ENCODE data around the gene RFESD. TPM values are rescaled to one million over a fixed set of nuclear protein-coding genes. Genes with fewer than 3 reads are reported as not detected.

RFESD gene
- total and polyA plus RNA-seq, 12 donors, result 2.4 to 5.3 (median 3.9) TPM

DNA sequence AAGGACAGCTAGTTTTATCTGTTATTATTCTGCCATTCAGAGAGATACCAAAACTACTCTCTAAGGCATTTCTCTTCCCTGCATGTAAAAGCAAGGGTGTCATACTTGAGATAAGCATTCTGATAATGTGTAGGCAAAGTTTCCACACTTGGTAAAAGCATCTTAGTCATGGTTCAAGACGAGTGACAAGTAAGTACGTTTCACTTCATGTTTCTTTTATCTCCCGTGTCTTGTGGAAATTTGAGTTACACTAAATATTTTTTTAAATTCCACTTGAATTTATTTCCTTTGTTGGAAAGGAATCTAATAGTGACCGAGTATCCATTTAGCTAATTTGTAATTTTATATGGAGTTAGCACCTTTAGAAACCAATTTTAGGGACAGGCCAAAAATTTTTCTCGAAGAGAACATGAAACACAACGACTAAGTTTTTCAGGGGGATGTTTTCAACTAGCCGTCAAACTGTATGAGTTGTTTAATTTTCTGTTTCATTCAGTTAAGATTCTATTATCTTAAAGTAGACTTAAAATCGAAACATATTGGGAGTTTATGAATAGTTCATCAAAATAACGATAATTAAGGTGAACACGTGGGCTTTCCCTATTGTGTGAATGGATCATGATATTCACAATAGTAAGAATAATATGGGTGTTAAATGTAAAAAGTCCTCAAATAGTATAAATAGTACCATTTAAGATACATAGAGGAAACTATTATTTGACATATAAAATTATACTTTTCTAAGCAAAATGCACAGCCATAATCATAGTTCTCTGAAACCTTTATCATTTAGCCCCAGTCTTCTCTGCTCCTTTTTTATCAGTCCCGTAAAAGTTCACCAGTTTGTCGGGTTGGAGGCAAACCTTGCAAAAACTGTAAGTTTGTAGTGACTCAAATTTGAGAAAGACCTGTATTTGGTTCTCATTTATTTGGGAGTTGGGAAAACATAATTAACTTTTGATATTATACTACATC, 1.6 kb downstream of the RFESD start:
- Histone ChIP-seq H3K9me3 (no peaks in the 10 kb centered on the region), H3K27ac (peak overlapping the region in 5 of 10 donors; percentile 90 to 94 (median 92)), H3K4me1 (peaks cover 0 to 17% (median 9%) of the 10 kb centered on the region in 9 donors), H3K36me3 (peaks cover 0 to 10% (median 0%) of the 10 kb centered on the region in 9 donors), H3K4me3 (peak overlapping the region in 3 of 10 donors; percentile 44 to 64 (median 58)), H3K27me3 (no peaks in the 10 kb centered on the region)
- TF ChIP-seq, protein P1, sequence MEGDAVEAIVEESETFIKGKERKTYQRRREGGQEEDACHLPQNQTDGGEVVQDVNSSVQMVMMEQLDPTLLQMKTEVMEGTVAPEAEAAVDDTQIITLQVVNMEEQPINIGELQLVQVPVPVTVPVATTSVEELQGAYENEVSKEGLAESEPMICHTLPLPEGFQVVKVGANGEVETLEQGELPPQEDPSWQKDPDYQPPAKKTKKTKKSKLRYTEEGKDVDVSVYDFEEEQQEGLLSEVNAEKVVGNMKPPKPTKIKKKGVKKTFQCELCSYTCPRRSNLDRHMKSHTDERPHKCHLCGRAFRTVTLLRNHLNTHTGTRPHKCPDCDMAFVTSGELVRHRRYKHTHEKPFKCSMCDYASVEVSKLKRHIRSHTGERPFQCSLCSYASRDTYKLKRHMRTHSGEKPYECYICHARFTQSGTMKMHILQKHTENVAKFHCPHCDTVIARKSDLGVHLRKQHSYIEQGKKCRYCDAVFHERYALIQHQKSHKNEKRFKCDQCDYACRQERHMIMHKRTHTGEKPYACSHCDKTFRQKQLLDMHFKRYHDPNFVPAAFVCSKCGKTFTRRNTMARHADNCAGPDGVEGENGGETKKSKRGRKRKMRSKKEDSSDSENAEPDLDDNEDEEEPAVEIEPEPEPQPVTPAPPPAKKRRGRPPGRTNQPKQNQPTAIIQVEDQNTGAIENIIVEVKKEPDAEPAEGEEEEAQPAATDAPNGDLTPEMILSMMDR (IDR thresholded peaks at IDR 0.05), result no peak
- DNase-seq (no peak), ATAC-seq (no peak)
- intact Hi-C loops (cut with DNase I), result loop anchor here in 8 of 10 donors (5.0 to 10.0 kb wide), 6 partner anchors 84 to 687 kb away; partner anchors contain the start of genes RHOBTB3 (in 3 of the 8) and ELL2 (in 1 of the 8)
- WGBS, 2 donors, result 78 to 83% methylated on average over 12 of the region's 12 CpGs

- ATAC-seq, result no peak
- Histone ChIP-seq H3K4me1 (peaks cover 0 to 15% (median 9%) of the 10 kb centered on the region in 9 donors), H3K9me3 (no peaks in the 10 kb centered on the region), H3K4me3 (no peak overlapping the region), H3K27ac (no peak overlapping the region), H3K27me3 (no peaks in the 10 kb centered on the region), H3K36me3 (peaks cover 0 to 20% (median 0%) of the 10 kb centered on the region in 9 donors)
- DNase-seq, result no peak
- TF ChIP-seq, protein P1 (IDR thresholded peaks at IDR 0.05), result no peak
- intact Hi-C loops (cut with DNase I), result loop anchor here in 8 of 10 donors (5.0 to 10.0 kb wide), 6 partner anchors 83 to 686 kb away; partner anchors contain the start of genes RHOBTB3 (in 3 of the 8) and ELL2 (in 1 of the 8)
Observed at GRCh38 chr5:95649274-95649673, 2.7 kb downstream of the RFESD start.

DNA sequence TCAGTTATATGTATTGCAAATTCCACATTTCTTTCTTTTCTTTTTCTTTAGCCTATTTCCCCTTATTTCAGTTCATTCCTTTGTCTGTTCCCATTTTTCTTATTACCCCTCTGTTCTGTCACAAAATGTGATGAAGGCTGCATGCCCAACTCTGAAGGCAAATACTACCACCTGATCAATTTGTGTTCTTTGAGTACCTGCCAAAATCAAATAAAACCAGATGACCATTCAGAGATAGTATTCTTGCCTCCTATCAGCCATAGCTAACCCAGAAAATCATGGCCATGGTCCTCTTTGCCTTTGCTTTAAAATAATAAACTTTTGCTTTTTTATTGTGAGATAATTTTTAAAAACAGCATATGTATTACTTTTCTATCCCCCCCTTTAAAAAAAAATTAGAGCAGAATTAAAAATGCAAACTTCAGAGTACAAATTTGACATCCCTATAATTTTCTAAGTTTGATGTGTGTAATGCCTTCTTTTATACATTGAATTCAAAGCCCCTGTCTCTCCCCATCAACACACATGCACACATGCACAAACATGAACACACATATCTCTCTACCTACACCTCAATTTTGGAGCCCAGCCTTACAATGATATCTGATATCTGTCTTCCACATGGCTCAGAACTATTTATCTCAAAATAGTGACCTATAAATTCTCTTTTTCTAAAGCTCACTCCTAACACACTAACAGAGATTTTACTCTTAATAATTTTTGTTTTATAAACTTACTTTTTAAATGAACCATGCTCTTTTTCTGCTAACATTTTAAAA, 3.5 kb downstream of the RFESD start:
- no peaks in the 10 kb centered on the region for H3K27me3 ChIP-seq
- intact Hi-C loops (cut with DNase I), result loop anchor here in 8 of 10 donors (5.0 to 10.0 kb wide), 6 partner anchors 82 to 685 kb away; partner anchors contain the start of genes RHOBTB3 (in 3 of the 8) and ELL2 (in 1 of the 8)
- H3K4me3 ChIP-seq, result no peak overlapping the region
- no peaks in the 10 kb centered on the region for H3K9me3 ChIP-seq
- ATAC-seq (no peak), DNase-seq (no peak)
- H3K36me3 ChIP-seq, result peaks cover 0 to 20% (median 0%) of the 10 kb centered on the region in 9 donors
- TF ChIP-seq, protein P1 (IDR thresholded peaks at IDR 0.05), result no peak
- H3K27ac ChIP-seq, result no peak overlapping the region
- H3K4me1 ChIP-seq, result peaks cover 0 to 14% (median 9%) of the 10 kb centered on the region in 9 donors

DNA sequence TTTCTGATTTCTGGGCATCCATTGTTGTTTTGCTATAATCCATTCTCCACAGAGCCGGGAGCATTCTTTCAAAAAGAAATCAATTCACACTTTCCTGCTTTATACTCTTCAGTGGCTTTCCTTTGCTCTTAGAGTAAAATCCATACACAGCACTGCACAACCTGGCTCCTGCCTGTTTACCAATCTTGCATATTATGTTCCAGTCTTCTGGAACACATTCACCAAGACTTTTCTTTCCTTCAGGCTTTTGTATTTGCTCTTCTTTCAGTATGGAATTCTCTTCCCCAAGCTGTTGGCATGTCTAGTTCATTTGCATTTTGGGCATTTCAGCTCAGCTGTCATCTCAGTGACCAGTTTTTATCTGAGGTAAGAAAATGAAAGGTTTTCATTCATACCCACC, 6.3 kb downstream of the RFESD start:
- intact Hi-C loops (cut with DNase I), result no loop called here
- Histone ChIP-seq H3K27me3 (no peaks in the 10 kb centered on the region), H3K36me3 (peaks cover 0 to 20% (median 0%) of the 10 kb centered on the region in 9 donors), H3K4me1 (peaks cover 0 to 2% (median 0%) of the 10 kb centered on the region in 9 donors), H3K27ac (no peak overlapping the region), H3K4me3 (no peak overlapping the region), H3K9me3 (no peaks in the 10 kb centered on the region)
- TF ChIP-seq, protein P1 (IDR thresholded peaks at IDR 0.05), result no peak
- ATAC-seq (no peak), DNase-seq (no peak)
- 92 to 94% methylated on average over 1 of the region's 1 CpG for WGBS, 2 donors
